Upper lobe of right lung (tissue), 1 donor: ENCODE data around the gene FLT3. TPM values are rescaled to one million over a fixed set of nuclear protein-coding genes. Genes with fewer than 3 reads are reported as not detected.
A peak's percentile ranks its signal among the peaks of the same experiment; 100 is the strongest.
"Not testable (repeated sequence)": the region's sequence is repeated elsewhere in the genome, so short reads cannot be mapped to it uniquely, and the experiment has no call there.

ENCODE experiments used
- ATAC-seq: fragments of 200-7000 bp; cut with Tn5 transposase; one replicate; pipeline ENCODE4 v1.9.1; 2020; ENCODE audit warnings: mild to moderate bottlenecking, moderate library complexity
- DNase-seq: peaks from one replicate; pipeline ENCODE4 v3.0.0-alpha.2; 2020
- H3K27ac ChIP-seq: fragments of 200-600 bp; one replicate; pipeline ENCODE4 v1.8.0; 2022
- H3K27me3 ChIP-seq: fragments of 200-600 bp; one replicate; pipeline ENCODE4 v1.8.0; 2022; ENCODE audit warnings: mild to moderate bottlenecking
- H3K36me3 ChIP-seq: fragments of 200-600 bp; one replicate; pipeline ENCODE4 v1.8.0; 2022
- H3K4me1 ChIP-seq: fragments of 200-600 bp; one replicate; pipeline ENCODE4 v1.8.0; 2022
- H3K4me3 ChIP-seq: fragments of 200-600 bp; one replicate; pipeline ENCODE4 v1.8.0; 2022; ENCODE audit warnings: mild to moderate bottlenecking
- H3K9me3 ChIP-seq: fragments of 200-600 bp; one replicate; pipeline ENCODE4 v1.8.0; 2022
- CTCF ChIP-seq: fragments of 200-600 bp; IDR thresholded peaks from one replicate; pipeline ENCODE4 v1.8.0; 2022; ENCODE audit warnings: antibody characterized with exemption
- intact Hi-C: fragments of 100-400 bp; cut with DNase I; formaldehyde crosslinking; loops from one replicate; pipeline ENCODE4 v1.11.0; 2022
- total RNA-seq: library from RNA; stranded (reverse); fragmentation: NEBNext Ultra II Directional; extraction: Animal tissue kit (Norgen Biotek cat#: 25700); gene quantifications from one replicate; pipeline ENCODE4 v1.2.1, GENCODE V29; 2021
- donor health status: DM: no; HTN: yes; CAD: no; lungs with severe emphysema.

The FLT3 gene
- total RNA-seq, 1 donor from 2014 or later: 1.1 TPM

GRCh38 chr13:28117689-28118377, 17.5 kb upstream of the FLT3 start:
- no peak for DNase-seq
- Histone ChIP-seq H3K4me3 (no peak overlapping the region), H3K27me3 (peaks cover 4% of the 10 kb centered on the region), H3K4me1 (no peaks in the 10 kb centered on the region), H3K36me3 (no peaks in the 10 kb centered on the region), H3K27ac (no peak overlapping the region), H3K9me3 (no peaks in the 10 kb centered on the region)
- intact Hi-C loops: no loop called here
- no peak for ATAC-seq
- no peak for TF ChIP-seq CTCF

- Histone ChIP-seq H3K4me1 (no peaks in the 10 kb centered on the region), H3K27me3 (peaks cover 4% of the 10 kb centered on the region), H3K27ac (no peak overlapping the region), H3K36me3 (no peaks in the 10 kb centered on the region), H3K9me3 (no peaks in the 10 kb centered on the region), H3K4me3 (no peak overlapping the region)
- intact Hi-C loops: no loop called here
- ATAC-seq: no peak
- no peak for TF ChIP-seq CTCF
- DNase-seq: no peak
Observed at GRCh38 chr13:28116736-28117135, 16.4 kb upstream of the FLT3 start.

DNA sequence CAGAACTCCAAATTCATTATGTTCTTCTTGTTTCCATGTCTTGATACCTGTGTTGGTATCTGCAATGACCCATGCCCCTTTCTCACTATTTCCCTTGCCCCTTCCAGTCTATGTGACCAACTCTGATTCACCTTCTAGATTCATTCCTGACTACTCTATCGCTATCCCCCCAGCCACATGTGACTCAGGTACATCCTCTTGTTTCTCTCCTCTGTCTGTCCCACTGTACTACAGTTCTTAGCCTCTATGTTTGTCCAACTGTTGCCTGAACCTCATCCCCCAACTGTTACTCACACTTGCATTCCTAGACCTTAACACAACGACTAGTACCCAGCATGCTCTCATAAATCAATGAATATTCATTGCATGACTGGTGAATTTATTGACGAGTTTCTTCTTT, 10.0 kb upstream of the FLT3 start:
- Histone ChIP-seq H3K36me3 (no peaks in the 10 kb centered on the region), H3K4me3 (no peak overlapping the region), H3K27me3 (no peaks in the 10 kb centered on the region), H3K9me3 (no peaks in the 10 kb centered on the region), H3K27ac (no peak overlapping the region), H3K4me1 (no peaks in the 10 kb centered on the region)
- intact Hi-C loops: no loop called here
- no peak for DNase-seq
- no peak for TF ChIP-seq CTCF
- ATAC-seq: no peak

- DNase-seq (no peak), ATAC-seq (no peak)
- Histone ChIP-seq H3K4me3 (no peak overlapping the region), H3K27me3 (peaks cover 23% of the 10 kb centered on the region), H3K36me3 (no peaks in the 10 kb centered on the region), H3K4me1 (no peaks in the 10 kb centered on the region), H3K27ac (no peak overlapping the region), H3K9me3 (no peaks in the 10 kb centered on the region)
- no peak for TF ChIP-seq CTCF
- intact Hi-C loops: no loop called here
Observed at GRCh38 chr13:28106976-28107375, 6.6 kb upstream of the FLT3 start.

DNA sequence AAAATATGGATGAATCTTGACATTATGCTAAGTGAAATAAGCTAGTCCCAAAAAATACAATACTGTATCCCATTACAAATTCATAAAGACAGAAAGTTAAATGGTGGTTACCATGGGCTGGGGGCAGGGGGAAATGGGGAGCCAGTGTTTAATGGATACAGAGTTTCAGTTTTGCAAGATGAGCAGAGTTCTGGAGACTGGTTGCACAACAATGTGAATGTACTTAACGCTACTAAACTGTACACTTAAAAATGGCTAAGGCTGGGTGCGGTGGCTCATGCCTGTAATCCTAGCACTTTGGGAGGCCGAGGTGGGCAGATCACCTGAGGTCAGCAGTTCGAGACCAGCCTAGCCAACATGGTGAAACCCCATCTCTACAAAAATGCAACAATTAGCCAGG, 1.5 kb upstream of the FLT3 start:
- intact Hi-C loops, H3K4me1 ChIP-seq, H3K9me3 ChIP-seq, H3K27ac ChIP-seq, H3K36me3 ChIP-seq, H3K4me3 ChIP-seq, DNase-seq, ATAC-seq: not testable (repeated sequence)
- H3K27me3 ChIP-seq: peaks cover 74% of the 10 kb centered on the region

- no peak for DNase-seq
- H3K4me1 ChIP-seq: peaks cover 6% of the 10 kb centered on the region
- peak overlapping the region; percentile 42 for H3K4me3 ChIP-seq
- ATAC-seq: no peak
- intact Hi-C loops: no loop called here
- no peaks in the 10 kb centered on the region for H3K36me3 ChIP-seq
- no peak overlapping the region for H3K27ac ChIP-seq
- H3K9me3 ChIP-seq: no peaks in the 10 kb centered on the region
- H3K27me3 ChIP-seq: peaks cover 86% of the 10 kb centered on the region
- TF ChIP-seq CTCF: no peak
Observed at GRCh38 chr13:28099396-28100149, 803 bp downstream of the FLT3 start.
